ENCODE results near the gene EMX1.
"Not testable (repeated sequence)": the region's sequence is repeated elsewhere in the genome, so short reads cannot be mapped to it uniquely, and the experiment has no call there.

Gene EMX1

GRCh38 chr2:72900191-72900825 is 17.0 kb upstream of the EMX1 start:
- no peak for DNase-seq (ENCODE audit: low read depth in 2 of 2)

DNA sequence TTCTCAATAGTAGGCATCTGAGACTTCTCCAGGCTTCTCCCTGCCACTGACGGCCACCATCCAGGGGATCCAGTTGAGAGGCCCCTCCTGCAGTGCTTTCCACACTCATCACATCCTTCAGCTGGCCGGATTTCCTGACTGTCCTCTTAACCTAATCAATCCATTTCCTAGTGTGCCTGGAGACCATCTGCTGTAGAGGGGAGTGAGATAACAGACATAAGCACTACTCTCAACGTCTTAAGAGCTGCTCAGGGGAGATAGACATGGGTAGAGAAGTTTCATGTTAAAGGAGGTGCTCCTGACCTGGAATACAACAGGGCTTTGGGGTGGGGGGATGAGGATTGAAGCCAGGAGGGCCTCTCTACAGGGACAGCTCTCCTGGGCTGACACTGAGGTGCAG is 15.9 kb upstream of the EMX1 start:
- DNase-seq (ENCODE audit: low read depth in 2 of 2), result no peak

- not testable (repeated sequence) for DNase-seq (ENCODE audit: low read depth in 2 of 2)
Observed at GRCh38 chr2:72907369-72907768, 9.9 kb upstream of the EMX1 start.

DNA sequence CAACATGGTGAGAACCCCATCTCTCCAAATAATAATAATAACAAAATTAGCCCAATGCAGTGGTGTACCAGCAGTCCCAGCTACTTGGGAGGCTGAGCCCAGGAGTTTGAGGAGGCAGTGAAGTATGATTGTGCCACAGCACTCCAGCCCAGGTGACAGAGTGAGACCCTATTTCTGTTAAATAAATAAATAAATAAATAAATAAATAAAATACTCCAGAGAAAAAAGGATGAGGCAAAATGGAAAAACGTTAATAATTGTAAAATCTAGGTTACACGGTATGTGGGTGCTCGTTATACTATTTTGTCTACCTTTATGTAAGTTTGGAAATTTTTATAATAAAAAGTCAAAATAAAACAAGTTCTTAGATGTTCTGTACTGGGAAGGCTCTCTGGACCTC is 8.6 kb upstream of the EMX1 start:
- DNase-seq (ENCODE audit: low read depth in 2 of 2), result no peak

- no peak for DNase-seq (ENCODE audit: low read depth in 2 of 2)
Observed at GRCh38 chr2:72911256-72911655, 6.1 kb upstream of the EMX1 start.

- no peak for DNase-seq (ENCODE audit: low read depth in 2 of 2)
Observed at GRCh38 chr2:72913486-72914205, 3.7 kb upstream of the EMX1 start.

- DNase-seq (ENCODE audit: low read depth in 2 of 2), result no peak
Observed at GRCh38 chr2:72914206-72914559, 3.1 kb upstream of the EMX1 start.

GRCh38 chr2:72914589-72915319 is 2.6 kb upstream of the EMX1 start:
- no peak for DNase-seq (ENCODE audit: low read depth in 2 of 2)

- DNase-seq (ENCODE audit: low read depth in 2 of 2), result no peak
Observed at GRCh38 chr2:72915320-72915906, 1.9 kb upstream of the EMX1 start.

- no peak for DNase-seq (ENCODE audit: low read depth in 2 of 2)
Observed at GRCh38 chr2:72915907-72916742, 1.2 kb upstream of the EMX1 start.

GRCh38 chr2:72916743-72917137 is 579 bp upstream of the EMX1 start:
- DNase-seq (ENCODE audit: low read depth in 2 of 2), result no peak

GRCh38 chr2:72917877-72918553 is 696 bp downstream of the EMX1 start:
- DNase-seq (ENCODE audit: low read depth in 2 of 2), result no peak

- no peak for DNase-seq (ENCODE audit: low read depth in 2 of 2)
Observed at GRCh38 chr2:72919414-72920317, 2.3 kb downstream of the EMX1 start.

- DNase-seq (ENCODE audit: low read depth in 2 of 2), result no peak
Observed at GRCh38 chr2:72920318-72921087, 3.2 kb downstream of the EMX1 start.

- no peak for DNase-seq (ENCODE audit: low read depth in 2 of 2)
Observed at GRCh38 chr2:72921088-72921851, 4.0 kb downstream of the EMX1 start.

DNA sequence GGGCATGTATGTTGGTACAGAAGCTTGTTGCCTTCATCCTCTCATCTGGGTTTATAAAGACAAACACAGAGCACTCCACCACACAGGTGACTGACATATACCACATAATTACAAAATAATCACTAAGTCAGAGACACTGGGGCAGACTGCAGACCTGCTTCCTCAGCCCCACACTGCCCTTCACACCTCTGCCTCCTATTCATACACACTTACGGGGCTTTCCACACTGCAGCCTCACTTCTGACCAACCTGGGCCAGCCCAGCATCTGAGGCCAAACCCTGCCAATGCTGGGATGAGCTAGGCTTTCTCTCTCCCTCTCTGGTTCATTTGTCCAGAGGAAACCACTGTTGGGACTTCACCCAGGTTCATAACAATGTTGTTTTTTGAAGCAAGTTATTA is 4.5 kb downstream of the EMX1 start:
- DNase-seq (ENCODE audit: low read depth in 2 of 2), result no peak

DNA sequence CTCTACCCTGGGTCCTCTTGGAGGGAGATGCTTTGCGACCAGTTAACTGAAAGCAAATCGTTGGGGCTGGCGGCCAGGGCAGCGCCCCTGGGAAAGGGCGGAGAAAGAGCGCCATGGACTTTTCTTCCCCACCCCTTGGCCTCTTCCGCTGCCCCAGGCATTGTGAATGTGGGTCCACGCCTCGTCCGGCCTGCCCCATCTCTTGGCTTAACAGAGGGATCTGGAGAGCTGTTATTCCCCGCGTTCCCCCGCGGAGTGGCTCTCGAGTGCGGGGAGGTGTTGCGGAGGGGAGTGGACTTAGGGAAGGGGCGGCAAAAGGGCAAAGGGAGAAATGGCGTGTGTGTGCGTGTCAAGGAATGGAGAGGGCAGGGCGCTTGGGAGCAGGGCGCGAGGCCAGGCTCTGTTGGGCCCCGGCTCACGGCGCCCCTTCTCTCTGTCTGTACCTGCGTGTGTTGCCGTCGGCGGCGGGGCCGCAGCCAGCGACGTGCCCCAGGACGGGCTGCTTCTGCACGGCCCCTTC is 6.6 kb downstream of the EMX1 start:
- DNase-seq (ENCODE audit: low read depth in 2 of 2), result no peak
